GM12874 (cell line): ENCODE results near the gene FSTL4.
A peak's percentile ranks its signal among the peaks of the same experiment; 100 is the strongest.

Experiments
- CTCF ChIP-seq: IDR thresholded peaks from 2 replicates; pipeline ENCODE4 v1.5.1; 2011; ENCODE audit warnings: low read depth, mild to moderate bottlenecking, control low read depth, low read length, moderate library complexity; ENCODE audit not compliant: insufficient read depth

The FSTL4 gene

GRCh38 chr5:133610489-133611356, 1.6 kb downstream of the FSTL4 start:
- peak; percentile 50 for TF ChIP-seq CTCF

- no peak for TF ChIP-seq CTCF
These were observed 4.9 kb downstream of the FSTL4 start for GRCh38 chr5:133607451-133607850.

- no peak for TF ChIP-seq CTCF
These were observed 5.5 kb downstream of the FSTL4 start for GRCh38 chr5:133606835-133607234.

GRCh38 chr5:133605323-133605722, 7.0 kb downstream of the FSTL4 start:
- no peak for TF ChIP-seq CTCF

- TF ChIP-seq CTCF = no peak
These were observed 8.6 kb downstream of the FSTL4 start for GRCh38 chr5:133603711-133604110.

GRCh38 chr5:133602835-133603380, 9.4 kb downstream of the FSTL4 start:
- TF ChIP-seq CTCF = no peak

GRCh38 chr5:133599600-133599999, 12.7 kb downstream of the FSTL4 start:
- TF ChIP-seq CTCF = no peak
